ENCODE measurements around the gene RFX7. TPM values are rescaled to one million over a fixed set of nuclear protein-coding genes. Genes with fewer than 3 reads are reported as not detected.

Gene RFX7
- total RNA-seq, 1 experiment from 2014 or later = 34.4 TPM

GRCh38 chr15:56228352-56228751 is 15.3 kb downstream of the RFX7 start:
- peaks cover 27% of the 10 kb centered on the region for H3K36me3 ChIP-seq (ENCODE audit: insufficient read depth, low read length, poor library complexity, severe bottlenecking)
- BruUV-seq (replicated peaks) = no TSS peak
- no peak overlapping the region for H3K27ac ChIP-seq (ENCODE audit: low read depth, low read length, poor library complexity, severe bottlenecking)
- ChIA-PET CTCF (no interaction called here), POLR2A (ENCODE audit: low non-redundant PET) (no interaction called here)
- no peak for DNase-seq (ENCODE audit: low spot score)
- intact Hi-C loops (cut with micrococcal nuclease; ENCODE audit: unreplicated experiment) = no loop called here
- H3K4me3 ChIP-seq (ENCODE audit: low read depth, low read length, poor library complexity, severe bottlenecking) = no peak overlapping the region
- H3K9me3 ChIP-seq (ENCODE audit: low read depth, low read length, poor library complexity, severe bottlenecking) = peaks cover 63% of the 10 kb centered on the region
- no peaks in the 10 kb centered on the region for H3K27me3 ChIP-seq (replicated peaks; ENCODE audit: insufficient read depth, low read depth, low read length, poor library complexity)
- no peaks in the 10 kb centered on the region for H3K4me1 ChIP-seq (ENCODE audit: insufficient read depth, low read length, poor library complexity, severe bottlenecking)
- TF ChIP-seq EZH2 (IDR thresholded peaks at IDR 0.05; ENCODE audit: borderline replicate concordance, low read depth, low read length, poor library complexity, severe bottlenecking) (no peak), CTCF (conservative IDR thresholded peaks at IDR 0.05; ENCODE audit: low read depth, low read length) (no peak)

- TF ChIP-seq EZH2 (IDR thresholded peaks at IDR 0.05; ENCODE audit: borderline replicate concordance, low read depth, low read length, poor library complexity, severe bottlenecking) = no peak
- TF ChIP-seq CTCF (conservative IDR thresholded peaks at IDR 0.05; ENCODE audit: low read depth, low read length) = no peak
- CTCF ChIA-PET = no interaction called here
- no peaks in the 10 kb centered on the region for H3K27me3 ChIP-seq (replicated peaks; ENCODE audit: insufficient read depth, low read depth, low read length, poor library complexity)
- peaks cover 32% of the 10 kb centered on the region for H3K36me3 ChIP-seq (ENCODE audit: insufficient read depth, low read length, poor library complexity, severe bottlenecking)
- no peak overlapping the region for H3K4me3 ChIP-seq (ENCODE audit: low read depth, low read length, poor library complexity, severe bottlenecking)
- DNase-seq (ENCODE audit: low spot score) = no peak
- intact Hi-C loops (cut with micrococcal nuclease; ENCODE audit: unreplicated experiment) = no loop called here
- no peaks in the 10 kb centered on the region for H3K4me1 ChIP-seq (ENCODE audit: insufficient read depth, low read length, poor library complexity, severe bottlenecking)
- H3K9me3 ChIP-seq (ENCODE audit: low read depth, low read length, poor library complexity, severe bottlenecking) = peaks cover 63% of the 10 kb centered on the region
- BruUV-seq (replicated peaks) = no TSS peak
- POLR2A ChIA-PET (ENCODE audit: low non-redundant PET) = no interaction called here
- H3K27ac ChIP-seq (ENCODE audit: low read depth, low read length, poor library complexity, severe bottlenecking) = no peak overlapping the region
Observed at GRCh38 chr15:56227780-56228179, 15.9 kb downstream of the RFX7 start.

GRCh38 chr15:56227306-56227705 is 16.4 kb downstream of the RFX7 start:
- H3K4me1 ChIP-seq (ENCODE audit: insufficient read depth, low read length, poor library complexity, severe bottlenecking) = no peaks in the 10 kb centered on the region
- H3K4me3 ChIP-seq (ENCODE audit: low read depth, low read length, poor library complexity, severe bottlenecking) = no peak overlapping the region
- H3K27me3 ChIP-seq (replicated peaks; ENCODE audit: insufficient read depth, low read depth, low read length, poor library complexity) = no peaks in the 10 kb centered on the region
- H3K27ac ChIP-seq (ENCODE audit: low read depth, low read length, poor library complexity, severe bottlenecking) = no peak overlapping the region
- H3K9me3 ChIP-seq (ENCODE audit: low read depth, low read length, poor library complexity, severe bottlenecking) = peaks cover 63% of the 10 kb centered on the region
- no peak for DNase-seq (ENCODE audit: low spot score)
- no peak for TF ChIP-seq EZH2 (IDR thresholded peaks at IDR 0.05; ENCODE audit: borderline replicate concordance, low read depth, low read length, poor library complexity, severe bottlenecking)
- no peak for TF ChIP-seq CTCF (conservative IDR thresholded peaks at IDR 0.05; ENCODE audit: low read depth, low read length)
- peaks cover 37% of the 10 kb centered on the region for H3K36me3 ChIP-seq (ENCODE audit: insufficient read depth, low read length, poor library complexity, severe bottlenecking)
- CTCF ChIA-PET = no interaction called here
- intact Hi-C loops (cut with micrococcal nuclease; ENCODE audit: unreplicated experiment) = no loop called here
- POLR2A ChIA-PET (ENCODE audit: low non-redundant PET) = no interaction called here
- no TSS peak for BruUV-seq (replicated peaks)
